ENCODE results near the gene GNG5.
"Not testable (repeated sequence)": the region's sequence is repeated elsewhere in the genome, so short reads cannot be mapped to it uniquely, and the experiment has no call there.

The GNG5 gene
- total RNA-seq, result 8.4 to 22.6 (median 14.0) reads per million in 17 experiments

GRCh38 chr1:84506002-84506728, at the start of gene GNG5, which contains the start of gene SPATA1:
Gene GNG5 (minus strand): TSS chr1:84506581. CDS start chr1:84506091, 490 bp downstream.
Gene SPATA1 (plus strand): TSS chr1:84506386. CDS start chr1:84516360, 9,974 bp downstream.
- DNase-seq, result peak; percentile 99 to 100 (median 100)

- DNase-seq, result no peak
These were observed 44.4 kb upstream of the GNG5 start for GRCh38 chr1:84550826-84551225.

- DNase-seq, result peak in 1 of 4 experiments; percentile 22
These were observed 35.3 kb upstream of the GNG5 start for GRCh38 chr1:84541679-84542078.

- no peak for DNase-seq
These were observed 34.4 kb upstream of the GNG5 start for GRCh38 chr1:84540759-84541158.

GRCh38 chr1:84539972-84540371, 33.6 kb upstream of the GNG5 start:
- DNase-seq, result no peak

GRCh38 chr1:84538599-84538998, 32.2 kb upstream of the GNG5 start:
- no peak for DNase-seq

GRCh38 chr1:84525779-84526178, 19.4 kb upstream of the GNG5 start:
- no peak for DNase-seq

- no peak for DNase-seq
These were observed 18.2 kb upstream of the GNG5 start for GRCh38 chr1:84524590-84524989.

- no peak for DNase-seq
These were observed 4.3 kb upstream of the GNG5 start for GRCh38 chr1:84510668-84511067.

- no peak for DNase-seq
These were observed 3.8 kb upstream of the GNG5 start for GRCh38 chr1:84510165-84510564.

GRCh38 chr1:84509029-84509428, 2.6 kb upstream of the GNG5 start:
- no peak for DNase-seq

- DNase-seq, result no peak
These were observed 2.1 kb upstream of the GNG5 start for GRCh38 chr1:84508510-84508909.

GRCh38 chr1:84507887-84508286, 1.5 kb upstream of the GNG5 start:
- not testable (repeated sequence) for DNase-seq

- peak; percentile 7 to 42 (median 16) for DNase-seq
These were observed 510 bp upstream of the GNG5 start for GRCh38 chr1:84506729-84507453.

GRCh38 chr1:84505493-84506001, 834 bp downstream of the GNG5 start:
- peak in 3 of 4 experiments; percentile 47 to 92 (median 91) for DNase-seq

- peak; percentile 33 to 54 (median 40) for DNase-seq
These were observed 1.5 kb downstream of the GNG5 start for GRCh38 chr1:84504580-84505492.

- DNase-seq, result no peak
These were observed 3.5 kb downstream of the GNG5 start for GRCh38 chr1:84502927-84503326.

- peak in 1 of 4 experiments; percentile 13 for DNase-seq
These were observed 8.6 kb downstream of the GNG5 start for GRCh38 chr1:84497631-84498275.

- no peak for DNase-seq
These were observed 9.9 kb downstream of the GNG5 start for GRCh38 chr1:84496498-84496897.

- no peak for DNase-seq
These were observed 12.6 kb downstream of the GNG5 start for GRCh38 chr1:84493747-84494146.

- DNase-seq, result no peak
These were observed 13.7 kb downstream of the GNG5 start for GRCh38 chr1:84492726-84493125.

GRCh38 chr1:84489766-84490165, 16.6 kb downstream of the GNG5 start:
- no peak for DNase-seq
